HL-60 (cell line): ENCODE results near the gene KIAA1755.

Source experiments
- DNase-seq, 2 experiments: peaks; one replicate each; pipeline ENCODE4 v3.0.0-alpha.2; 2010 to 2020; ENCODE audit warnings: low read depth in 1 of 2, low spot score in 1 of 2
- H3K27ac ChIP-seq: fragments of 250-450 bp; sonication (Bioruptor Pico); replicated peaks from 2 replicates; pipeline ENCODE4 v1.5.1; 2020; ENCODE audit warnings: mild to moderate bottlenecking, moderate library complexity
- H3K27me3 ChIP-seq: fragments of 250-450 bp; sonication (Bioruptor Pico); 2 replicates; pipeline ENCODE4 v1.5.1; 2021; ENCODE audit warnings: mild to moderate bottlenecking, moderate library complexity; ENCODE audit not compliant: insufficient read depth, poor library complexity, severe bottlenecking
- H3K4me3 ChIP-seq: replicated peaks from 2 replicates; pipeline ENCODE4 v1.5.1; 2011; ENCODE audit warnings: mild to moderate bottlenecking, control low read depth, low read length; ENCODE audit not compliant: insufficient read depth
- GABPA ChIP-seq: IDR thresholded peaks from 2 replicates; pipeline ENCODE4 v1.6.1; 2012; ENCODE audit warnings: low read depth
- POLR2AphosphoS5 ChIP-seq: IDR thresholded peaks from 2 replicates; pipeline ENCODE4 v1.6.1; 2012; ENCODE audit warnings: low read depth
- SPI1 ChIP-seq: IDR thresholded peaks from 2 replicates; pipeline ENCODE4 v1.6.1; 2012; ENCODE audit warnings: low read depth, mild to moderate bottlenecking, borderline replicate concordance
- TF ChIP-seq, protein P1 (sequence below): IDR thresholded peaks from one replicate; pipeline ENCODE4 v1.5.1; 2011; ENCODE audit warnings: low read length, control low read depth, inconsistent platforms; ENCODE audit not compliant: insufficient read depth
- TF ChIP-seq, protein P2 (sequence below): IDR thresholded peaks from 2 replicates; pipeline ENCODE4 v1.6.1; 2012; ENCODE audit warnings: low read depth; ENCODE audit not compliant: insufficient replicate concordance

KIAA1755 gene

DNA sequence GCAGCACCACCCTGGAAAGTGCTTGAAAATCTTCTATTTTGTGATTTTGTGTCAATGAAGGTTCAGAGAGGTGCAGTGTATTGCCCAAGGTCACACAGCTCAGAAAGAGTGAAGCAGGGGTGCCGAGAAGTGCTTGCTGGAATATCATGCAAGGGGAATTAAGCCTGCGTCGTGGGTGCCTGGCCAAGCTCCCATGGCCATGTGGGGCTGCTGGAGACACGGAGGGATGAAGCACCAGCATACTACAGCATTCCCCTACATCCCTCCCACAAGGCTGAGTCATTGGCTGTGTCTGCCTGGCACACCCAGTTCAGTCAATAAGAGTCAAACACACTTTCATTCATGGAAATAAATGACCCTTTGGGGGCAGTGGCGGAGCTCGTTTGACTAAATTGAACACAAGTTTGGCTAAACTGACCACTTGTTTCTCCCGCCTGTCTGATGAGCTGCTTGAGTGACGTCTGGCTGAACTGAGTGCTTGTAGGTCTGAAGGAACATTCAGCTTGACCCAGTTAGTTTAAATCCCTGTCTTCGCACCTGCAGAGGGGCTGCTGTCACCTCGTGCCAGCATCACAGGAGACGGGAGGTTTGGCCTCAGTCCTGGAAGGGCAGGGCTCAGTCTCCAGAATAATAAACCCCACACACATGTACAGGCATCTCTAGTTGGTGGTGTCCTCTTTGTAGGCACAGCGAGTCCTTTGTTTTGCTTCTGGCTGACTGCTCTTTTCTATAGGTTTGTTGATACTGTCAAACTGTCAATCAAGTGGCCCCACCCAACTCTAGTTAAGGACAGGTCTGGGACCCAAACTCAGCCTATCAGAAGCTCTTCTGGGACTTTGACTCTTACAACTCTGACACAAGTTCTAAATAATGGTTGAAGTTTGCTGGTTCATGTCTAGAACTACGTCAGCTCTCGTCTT, 87.0 kb downstream of the KIAA1755 start:
- H3K27ac ChIP-seq = no peak overlapping the region
- DNase-seq = no peak
- no peak overlapping the region for H3K4me3 ChIP-seq
- TF ChIP-seq, protein P1, sequence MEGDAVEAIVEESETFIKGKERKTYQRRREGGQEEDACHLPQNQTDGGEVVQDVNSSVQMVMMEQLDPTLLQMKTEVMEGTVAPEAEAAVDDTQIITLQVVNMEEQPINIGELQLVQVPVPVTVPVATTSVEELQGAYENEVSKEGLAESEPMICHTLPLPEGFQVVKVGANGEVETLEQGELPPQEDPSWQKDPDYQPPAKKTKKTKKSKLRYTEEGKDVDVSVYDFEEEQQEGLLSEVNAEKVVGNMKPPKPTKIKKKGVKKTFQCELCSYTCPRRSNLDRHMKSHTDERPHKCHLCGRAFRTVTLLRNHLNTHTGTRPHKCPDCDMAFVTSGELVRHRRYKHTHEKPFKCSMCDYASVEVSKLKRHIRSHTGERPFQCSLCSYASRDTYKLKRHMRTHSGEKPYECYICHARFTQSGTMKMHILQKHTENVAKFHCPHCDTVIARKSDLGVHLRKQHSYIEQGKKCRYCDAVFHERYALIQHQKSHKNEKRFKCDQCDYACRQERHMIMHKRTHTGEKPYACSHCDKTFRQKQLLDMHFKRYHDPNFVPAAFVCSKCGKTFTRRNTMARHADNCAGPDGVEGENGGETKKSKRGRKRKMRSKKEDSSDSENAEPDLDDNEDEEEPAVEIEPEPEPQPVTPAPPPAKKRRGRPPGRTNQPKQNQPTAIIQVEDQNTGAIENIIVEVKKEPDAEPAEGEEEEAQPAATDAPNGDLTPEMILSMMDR = no peak
- TF ChIP-seq SPI1 (no peak), GABPA (no peak), POLR2AphosphoS5 (no peak)
- TF ChIP-seq, protein P2, sequence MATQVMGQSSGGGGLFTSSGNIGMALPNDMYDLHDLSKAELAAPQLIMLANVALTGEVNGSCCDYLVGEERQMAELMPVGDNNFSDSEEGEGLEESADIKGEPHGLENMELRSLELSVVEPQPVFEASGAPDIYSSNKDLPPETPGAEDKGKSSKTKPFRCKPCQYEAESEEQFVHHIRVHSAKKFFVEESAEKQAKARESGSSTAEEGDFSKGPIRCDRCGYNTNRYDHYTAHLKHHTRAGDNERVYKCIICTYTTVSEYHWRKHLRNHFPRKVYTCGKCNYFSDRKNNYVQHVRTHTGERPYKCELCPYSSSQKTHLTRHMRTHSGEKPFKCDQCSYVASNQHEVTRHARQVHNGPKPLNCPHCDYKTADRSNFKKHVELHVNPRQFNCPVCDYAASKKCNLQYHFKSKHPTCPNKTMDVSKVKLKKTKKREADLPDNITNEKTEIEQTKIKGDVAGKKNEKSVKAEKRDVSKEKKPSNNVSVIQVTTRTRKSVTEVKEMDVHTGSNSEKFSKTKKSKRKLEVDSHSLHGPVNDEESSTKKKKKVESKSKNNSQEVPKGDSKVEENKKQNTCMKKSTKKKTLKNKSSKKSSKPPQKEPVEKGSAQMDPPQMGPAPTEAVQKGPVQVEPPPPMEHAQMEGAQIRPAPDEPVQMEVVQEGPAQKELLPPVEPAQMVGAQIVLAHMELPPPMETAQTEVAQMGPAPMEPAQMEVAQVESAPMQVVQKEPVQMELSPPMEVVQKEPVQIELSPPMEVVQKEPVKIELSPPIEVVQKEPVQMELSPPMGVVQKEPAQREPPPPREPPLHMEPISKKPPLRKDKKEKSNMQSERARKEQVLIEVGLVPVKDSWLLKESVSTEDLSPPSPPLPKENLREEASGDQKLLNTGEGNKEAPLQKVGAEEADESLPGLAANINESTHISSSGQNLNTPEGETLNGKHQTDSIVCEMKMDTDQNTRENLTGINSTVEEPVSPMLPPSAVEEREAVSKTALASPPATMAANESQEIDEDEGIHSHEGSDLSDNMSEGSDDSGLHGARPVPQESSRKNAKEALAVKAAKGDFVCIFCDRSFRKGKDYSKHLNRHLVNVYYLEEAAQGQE = no peak
- H3K27me3 ChIP-seq = no peaks in the 10 kb centered on the region

DNA sequence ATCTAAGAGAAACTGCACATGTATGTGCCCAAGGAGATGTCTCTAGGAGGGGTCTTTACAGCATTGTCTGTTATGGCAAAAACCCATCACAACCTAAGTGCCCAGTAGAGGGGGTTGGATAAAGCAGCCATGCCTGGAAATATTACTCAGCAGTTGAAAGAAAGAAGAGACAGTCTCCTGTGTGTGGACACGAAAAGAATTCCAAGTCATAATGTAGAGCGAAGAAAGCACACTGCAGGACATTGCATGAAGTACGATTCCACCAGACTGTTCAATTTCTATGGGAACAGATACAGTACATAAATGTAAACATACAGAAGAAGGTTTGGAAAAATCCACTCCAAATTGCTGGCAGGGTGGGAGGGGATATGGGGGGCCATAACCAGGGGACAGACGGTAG, 88.1 kb downstream of the KIAA1755 start:
- Histone ChIP-seq H3K27ac (no peak overlapping the region), H3K4me3 (no peak overlapping the region), H3K27me3 (no peaks in the 10 kb centered on the region)
- TF ChIP-seq, protein P1 = no peak
- TF ChIP-seq POLR2AphosphoS5 (no peak), SPI1 (no peak), GABPA (no peak)
- TF ChIP-seq, protein P2 = no peak
- no peak for DNase-seq

DNA sequence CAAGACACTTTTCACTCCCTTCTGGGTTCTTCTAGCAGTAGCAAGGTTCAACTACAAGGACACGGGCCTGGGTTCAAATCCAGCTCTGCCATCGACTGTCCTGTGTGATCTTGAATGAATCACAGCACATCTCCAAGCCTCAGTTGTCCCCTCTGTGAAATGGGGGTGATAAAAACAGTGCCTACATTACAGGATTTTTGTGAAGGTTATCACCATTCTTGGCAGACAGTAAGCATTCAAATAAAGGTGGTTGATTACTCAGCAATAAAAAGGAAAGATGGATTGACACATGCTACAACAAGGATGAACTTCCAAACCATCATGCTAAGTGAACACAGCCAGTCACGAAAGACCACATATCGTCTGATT, 88.9 kb downstream of the KIAA1755 start:
- Histone ChIP-seq H3K4me3 (no peak overlapping the region), H3K27ac (no peak overlapping the region), H3K27me3 (no peaks in the 10 kb centered on the region)
- no peak for DNase-seq
- TF ChIP-seq SPI1 = no peak
- TF ChIP-seq GABPA = no peak
- TF ChIP-seq, protein P1 = no peak
- TF ChIP-seq POLR2AphosphoS5 = no peak
- TF ChIP-seq, protein P2 = no peak
